ENCODE results near the gene IQCM.

Gene IQCM

GRCh38 chr4:149707862-149708261 is 107.8 kb downstream of the IQCM start:
- DNase-seq = no peak

- peak; percentile 51 for DNase-seq
Measured at GRCh38 chr4:149706942-149707341, 108.7 kb downstream of the IQCM start.

- DNase-seq = no peak
Measured at GRCh38 chr4:149702414-149703293, 113.0 kb downstream of the IQCM start.

- no peak for DNase-seq
Measured at GRCh38 chr4:149701435-149702156, 114.0 kb downstream of the IQCM start.

- DNase-seq = no peak
Measured at GRCh38 chr4:149700272-149700671, 115.4 kb downstream of the IQCM start.

GRCh38 chr4:149699642-149700041 is 116.0 kb downstream of the IQCM start:
- DNase-seq = no peak

- no peak for DNase-seq
Measured at GRCh38 chr4:149690726-149691125, 124.9 kb downstream of the IQCM start.

GRCh38 chr4:149684516-149684915 is 131.1 kb downstream of the IQCM start:
- no peak for DNase-seq

GRCh38 chr4:149676076-149676475 is 139.6 kb downstream of the IQCM start:
- no peak for DNase-seq

- no peak for DNase-seq
Measured at GRCh38 chr4:149645790-149646189, 169.9 kb downstream of the IQCM start.

- peak; percentile 76 for DNase-seq
Measured at GRCh38 chr4:149638073-149638472, 177.6 kb downstream of the IQCM start.

GRCh38 chr4:149634368-149634767 is 181.3 kb downstream of the IQCM start:
- DNase-seq = no peak

GRCh38 chr4:149631629-149632028 is 184.0 kb downstream of the IQCM start:
- no peak for DNase-seq

- no peak for DNase-seq
Measured at GRCh38 chr4:149630064-149630463, 185.6 kb downstream of the IQCM start.

GRCh38 chr4:149605601-149606378 is 209.9 kb downstream of the IQCM start:
- peak; percentile 71 for DNase-seq

- DNase-seq = no peak
Measured at GRCh38 chr4:149604827-149605226, 210.8 kb downstream of the IQCM start.

GRCh38 chr4:149595500-149595899 is 220.1 kb downstream of the IQCM start:
- peak; percentile 49 for DNase-seq

- DNase-seq = no peak
Measured at GRCh38 chr4:149589826-149590225, 225.8 kb downstream of the IQCM start.

- DNase-seq = peak; percentile 5
Measured at GRCh38 chr4:149584722-149585121, 230.9 kb downstream of the IQCM start.

- DNase-seq = no peak
Measured at GRCh38 chr4:149574971-149575370, 240.7 kb downstream of the IQCM start.

- no peak for DNase-seq
Measured at GRCh38 chr4:149572716-149573115, 242.9 kb downstream of the IQCM start.

- DNase-seq = no peak
Measured at GRCh38 chr4:149555799-149556198, 259.8 kb downstream of the IQCM start.

- DNase-seq = no peak
Measured at GRCh38 chr4:149555146-149555545, 260.5 kb downstream of the IQCM start.
